ENCODE data around the gene ZNF777.
A peak's percentile ranks its signal among the peaks of the same experiment; 100 is the strongest.

The ZNF777 gene

DNA sequence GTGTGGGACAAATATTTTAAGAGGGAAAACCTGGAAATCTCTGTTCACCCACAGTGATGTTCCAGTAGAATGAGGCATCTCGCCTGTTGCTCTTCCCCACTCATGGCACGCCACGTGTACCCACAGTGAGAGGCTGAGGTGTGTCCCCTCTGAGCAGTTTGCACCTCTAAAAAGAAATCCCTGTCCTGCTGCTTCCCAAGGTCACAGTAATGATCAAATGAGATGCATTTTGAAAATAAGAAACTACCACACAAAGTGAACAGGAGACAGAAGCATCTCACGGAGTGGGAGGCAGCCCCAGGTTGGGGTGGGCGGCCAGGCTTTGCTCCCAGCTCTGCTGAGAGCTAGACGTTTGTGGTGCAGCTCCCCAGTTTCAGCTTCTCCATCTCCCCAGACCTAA, 12.4 kb upstream of the ZNF777 start:
- DNase-seq (ENCODE audit: low read depth in 1 of 2, low spot score in 1 of 2), result no peak
- in situ Hi-C loops (cut with HindIII; ENCODE audit: low pct_unique_long_range_greater_than_20kb, low sequenced_read_pairs), result no loop called here
- TF ChIP-seq JUND (IDR thresholded peaks at IDR 0.05; ENCODE audit: low read depth), result no peak

GRCh38 chr7:149471289-149471953, 10.6 kb upstream of the ZNF777 start:
- in situ Hi-C loops (cut with HindIII; ENCODE audit: low pct_unique_long_range_greater_than_20kb, low sequenced_read_pairs), result no loop called here
- DNase-seq (ENCODE audit: low read depth in 1 of 2, low spot score in 1 of 2), result no peak
- TF ChIP-seq JUND (IDR thresholded peaks at IDR 0.05; ENCODE audit: low read depth), result no peak

DNA sequence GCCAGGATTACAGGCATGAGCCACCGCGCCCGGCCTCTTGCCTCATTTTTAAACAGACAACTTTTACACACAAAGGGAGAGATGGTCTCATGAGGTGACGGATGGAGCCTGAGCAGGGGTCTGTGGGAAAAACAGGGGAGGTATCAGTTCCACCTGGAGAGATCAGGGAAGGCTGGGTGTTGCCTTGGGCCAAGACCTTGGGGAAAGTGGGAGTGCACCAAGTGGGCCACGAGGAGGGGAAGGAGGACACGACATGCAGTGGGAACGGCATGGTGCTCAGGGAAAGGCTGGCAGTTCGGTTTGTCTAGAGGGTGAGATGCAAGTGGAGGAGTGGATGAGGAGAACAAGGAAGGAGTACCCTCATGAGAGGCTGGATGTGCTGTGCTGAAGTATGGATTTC, 8.9 kb upstream of the ZNF777 start:
- no peak for TF ChIP-seq JUND (IDR thresholded peaks at IDR 0.05; ENCODE audit: low read depth)
- DNase-seq (ENCODE audit: low read depth in 1 of 2, low spot score in 1 of 2), result no peak
- in situ Hi-C loops (cut with HindIII; ENCODE audit: low pct_unique_long_range_greater_than_20kb, low sequenced_read_pairs), result no loop called here

GRCh38 chr7:149468208-149468607, 7.3 kb upstream of the ZNF777 start:
- DNase-seq (ENCODE audit: low read depth in 1 of 2, low spot score in 1 of 2), result no peak
- TF ChIP-seq JUND (IDR thresholded peaks at IDR 0.05; ENCODE audit: low read depth), result no peak
- in situ Hi-C loops (cut with HindIII; ENCODE audit: low pct_unique_long_range_greater_than_20kb, low sequenced_read_pairs), result no loop called here

DNA sequence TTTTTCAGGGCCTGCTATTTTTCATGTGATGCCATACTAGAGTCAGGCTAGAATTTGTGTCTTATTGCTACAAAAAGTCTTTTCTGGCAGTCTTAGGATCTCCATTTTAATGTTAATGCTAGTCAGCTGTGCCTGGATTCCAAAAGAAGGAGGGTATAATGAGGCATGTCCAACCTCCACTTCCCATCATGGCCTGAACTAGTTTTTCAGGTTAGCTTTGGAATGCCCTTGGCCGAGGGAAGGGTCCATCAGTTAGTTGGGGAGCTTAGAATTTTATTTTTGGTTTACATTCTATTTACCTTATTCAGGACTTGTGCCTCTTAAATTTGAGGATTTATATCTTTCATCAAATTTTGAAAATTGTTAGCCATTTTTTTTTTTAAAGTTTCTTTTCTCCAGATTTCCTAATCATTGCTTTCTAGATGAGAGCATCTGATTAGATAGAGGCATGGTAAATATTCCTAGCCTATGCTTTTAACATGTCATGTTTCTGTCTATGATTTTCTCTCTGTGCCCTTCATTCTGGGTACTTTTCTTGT, 6.5 kb upstream of the ZNF777 start:
- in situ Hi-C loops (cut with HindIII; ENCODE audit: low pct_unique_long_range_greater_than_20kb, low sequenced_read_pairs), result no loop called here
- no peak for DNase-seq (ENCODE audit: low read depth in 1 of 2, low spot score in 1 of 2)
- TF ChIP-seq JUND (IDR thresholded peaks at IDR 0.05; ENCODE audit: low read depth), result no peak

DNA sequence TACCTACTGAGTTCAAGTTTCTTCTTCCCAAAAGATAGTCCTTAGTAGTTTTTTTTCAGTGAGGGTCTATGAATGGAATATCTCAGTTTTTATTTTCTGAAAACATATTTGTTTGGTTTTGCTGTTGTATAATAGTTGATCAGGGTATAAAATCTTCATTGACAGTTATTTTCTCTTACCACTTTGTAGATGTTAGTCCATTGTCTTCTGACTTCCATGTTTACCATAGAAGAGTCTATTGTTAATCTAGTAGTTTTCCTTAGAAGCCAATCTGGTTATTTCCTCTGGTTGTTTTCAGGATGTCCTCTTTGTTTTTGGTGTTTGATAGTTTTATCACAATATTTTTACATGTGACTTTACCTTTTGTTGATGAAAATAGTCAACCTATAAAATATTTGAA, 5.5 kb upstream of the ZNF777 start:
- no peak for DNase-seq (ENCODE audit: low read depth in 1 of 2, low spot score in 1 of 2)
- in situ Hi-C loops (cut with HindIII; ENCODE audit: low pct_unique_long_range_greater_than_20kb, low sequenced_read_pairs), result no loop called here
- no peak for TF ChIP-seq JUND (IDR thresholded peaks at IDR 0.05; ENCODE audit: low read depth)

- no peak for TF ChIP-seq JUND (IDR thresholded peaks at IDR 0.05; ENCODE audit: low read depth)
- in situ Hi-C loops (cut with HindIII; ENCODE audit: low pct_unique_long_range_greater_than_20kb, low sequenced_read_pairs), result no loop called here
- DNase-seq (ENCODE audit: low read depth in 1 of 2, low spot score in 1 of 2), result no peak
Observed at GRCh38 chr7:149463500-149464161, 2.8 kb upstream of the ZNF777 start.

DNA sequence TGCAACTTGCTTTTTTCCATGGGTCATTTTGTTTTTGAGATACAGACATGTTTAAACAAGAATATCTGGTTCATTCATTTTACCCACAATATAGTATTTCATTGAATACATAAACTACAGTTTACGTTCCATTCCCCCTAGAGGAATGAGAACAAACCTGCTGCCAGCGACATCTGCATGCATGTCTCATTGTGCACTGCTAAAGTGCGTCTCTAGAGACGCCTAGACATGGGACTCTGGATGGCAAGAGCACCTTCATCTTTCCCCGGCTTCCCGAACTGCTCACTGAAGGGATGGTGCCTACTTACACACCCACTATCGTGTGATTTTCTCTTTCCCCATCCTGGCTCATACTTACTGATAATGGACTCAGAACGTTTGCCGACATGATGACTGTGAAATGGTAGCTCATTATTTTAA, 1.2 kb upstream of the ZNF777 start:
- TF ChIP-seq JUND (IDR thresholded peaks at IDR 0.05; ENCODE audit: low read depth), result no peak
- in situ Hi-C loops (cut with HindIII; ENCODE audit: low pct_unique_long_range_greater_than_20kb, low sequenced_read_pairs), result no loop called here
- peak in 1 of 2 experiments; percentile 10 for DNase-seq (ENCODE audit: low read depth in 1 of 2, low spot score in 1 of 2)

DNA sequence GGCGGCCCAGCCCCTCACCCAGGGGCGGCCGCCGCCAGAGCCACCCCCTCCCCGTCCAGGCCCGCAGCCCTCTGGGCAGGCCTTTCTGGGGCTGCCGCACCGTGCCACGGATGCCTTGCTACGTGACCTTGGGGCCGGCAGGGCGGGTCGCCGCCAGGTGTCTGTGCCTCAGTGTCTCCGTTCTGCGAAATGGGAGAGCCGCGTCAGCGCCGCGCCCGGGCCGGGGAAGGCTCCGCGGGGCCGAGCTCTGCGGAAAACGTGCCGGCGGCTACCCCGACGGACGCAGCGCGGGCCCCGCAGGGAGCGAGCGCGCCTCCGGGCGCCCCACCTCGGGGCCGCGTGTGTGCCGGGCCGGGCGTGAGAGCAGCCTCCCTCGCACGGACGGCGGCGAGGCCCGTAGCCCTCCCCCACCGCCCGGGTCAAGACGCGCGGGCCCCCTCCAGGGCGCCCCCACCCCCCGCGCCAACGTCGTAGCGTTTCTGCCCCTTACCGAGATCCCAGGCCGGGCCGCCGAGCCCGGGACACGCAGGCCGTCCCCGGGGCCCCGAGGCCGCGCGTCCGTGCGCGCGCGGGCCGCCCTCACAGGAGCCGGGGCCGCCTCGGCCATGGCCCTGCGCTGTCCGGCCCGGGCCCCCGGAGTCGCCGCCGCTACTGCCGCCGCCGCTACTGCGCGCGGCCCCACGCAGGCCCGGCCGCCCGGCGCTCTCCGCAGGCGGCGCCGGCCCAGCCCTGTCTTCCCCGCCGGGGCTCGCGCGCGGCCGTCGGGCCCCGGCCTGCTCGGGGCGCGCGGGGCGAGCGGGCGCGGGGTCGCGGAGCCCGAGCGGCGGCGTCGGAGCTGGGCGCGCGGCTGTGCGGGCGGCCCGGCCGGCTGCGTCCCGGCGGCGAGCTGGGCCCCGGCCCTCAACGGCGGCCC, 1.1 kb downstream of the ZNF777 start:
- in situ Hi-C loops (cut with HindIII; ENCODE audit: low pct_unique_long_range_greater_than_20kb, low sequenced_read_pairs), result no loop called here
- peak in 1 of 2 experiments; percentile 26 for DNase-seq (ENCODE audit: low read depth in 1 of 2, low spot score in 1 of 2)
- TF ChIP-seq JUND (IDR thresholded peaks at IDR 0.05; ENCODE audit: low read depth), result no peak

DNA sequence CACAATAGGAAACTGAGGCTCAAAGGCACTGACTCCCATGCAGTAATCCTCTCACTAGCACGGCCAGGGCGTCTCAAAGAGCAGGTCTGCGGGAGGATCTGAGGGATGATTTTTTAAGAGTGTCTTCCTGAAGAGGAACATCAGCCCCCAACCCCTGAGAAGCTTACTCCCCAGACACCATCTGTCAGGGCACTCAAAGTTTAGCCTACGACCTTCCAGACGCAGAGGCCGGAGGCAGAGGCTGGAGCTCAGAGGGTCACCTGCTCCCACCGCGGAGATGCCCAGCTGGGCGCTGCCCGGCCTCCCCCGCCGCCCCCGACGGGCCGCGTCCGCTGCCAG, 1.7 kb downstream of the ZNF777 start:
- in situ Hi-C loops (cut with HindIII; ENCODE audit: low pct_unique_long_range_greater_than_20kb, low sequenced_read_pairs), result no loop called here
- DNase-seq (ENCODE audit: low read depth in 1 of 2, low spot score in 1 of 2), result no peak
- no peak for TF ChIP-seq JUND (IDR thresholded peaks at IDR 0.05; ENCODE audit: low read depth)

- no peak for DNase-seq (ENCODE audit: low read depth in 1 of 2, low spot score in 1 of 2)
- in situ Hi-C loops (cut with HindIII; ENCODE audit: low pct_unique_long_range_greater_than_20kb, low sequenced_read_pairs), result no loop called here
- no peak for TF ChIP-seq JUND (IDR thresholded peaks at IDR 0.05; ENCODE audit: low read depth)
Observed at GRCh38 chr7:149458235-149458634, 2.6 kb downstream of the ZNF777 start.

GRCh38 chr7:149457766-149458165, 3.1 kb downstream of the ZNF777 start:
- no peak for DNase-seq (ENCODE audit: low read depth in 1 of 2, low spot score in 1 of 2)
- no peak for TF ChIP-seq JUND (IDR thresholded peaks at IDR 0.05; ENCODE audit: low read depth)
- in situ Hi-C loops (cut with HindIII; ENCODE audit: low pct_unique_long_range_greater_than_20kb, low sequenced_read_pairs), result no loop called here

Data from T47D (cell line).